Left colon (tissue), 2 donors: ENCODE results near the gene TEX29. TPM values are rescaled to one million over a fixed set of nuclear protein-coding genes. Genes with fewer than 3 reads are reported as not detected.

ENCODE experiments used
- ATAC-seq: fragments of 200-7000 bp; cut with Tn5 transposase; one replicate; pipeline ENCODE4 v1.9.1; 2020; ENCODE audit warnings: mild to moderate bottlenecking, moderate library complexity
- DNase-seq, 2 donors: peaks; one replicate each; pipeline ENCODE4 v3.0.0-alpha.2; 2020
- intact Hi-C, 2 donors: fragments of 100-400 bp; cut with DNase I in 1 of 2; cut with micrococcal nuclease in 1 of 2; formaldehyde crosslinking; loops; one replicate each; pipeline versions ENCODE4 v1.11.2 to v1.14.0; 2022; cut with DNase I, micrococcal nuclease
- total RNA-seq, 2 donors: library from RNA; stranded (reverse); fragmentation: NEBNext Ultra II Directional; extraction: Animal tissue kit (Norgen Biotek cat#: 25700); gene quantifications; one replicate each; pipeline ENCODE4 v1.2.1, GENCODE V29; 2021
- donor health status: DM: no; HTN: no; CAD: no.
- donor health status: DM: yes; HTN: yes; CAD: no.

TEX29 gene
- total RNA-seq, 2 donors from 2014 or later, result 0.89 TPM; not detected in 1

GRCh38 chr13:111384441-111385182 is 64.2 kb downstream of the TEX29 start:
- intact Hi-C loops, result no loop called here
- no peak for DNase-seq
- no peak for ATAC-seq

GRCh38 chr13:111385183-111385857 is 64.9 kb downstream of the TEX29 start:
- intact Hi-C loops, result no loop called here
- ATAC-seq (no peak), DNase-seq (no peak)

- intact Hi-C loops, result no loop called here
- ATAC-seq (no peak), DNase-seq (no peak)
Measured at GRCh38 chr13:111387026-111387871, 66.8 kb downstream of the TEX29 start.

- no peak for ATAC-seq
- intact Hi-C loops, result no loop called here
- no peak for DNase-seq
Measured at GRCh38 chr13:111387945-111388600, 67.6 kb downstream of the TEX29 start.

DNA sequence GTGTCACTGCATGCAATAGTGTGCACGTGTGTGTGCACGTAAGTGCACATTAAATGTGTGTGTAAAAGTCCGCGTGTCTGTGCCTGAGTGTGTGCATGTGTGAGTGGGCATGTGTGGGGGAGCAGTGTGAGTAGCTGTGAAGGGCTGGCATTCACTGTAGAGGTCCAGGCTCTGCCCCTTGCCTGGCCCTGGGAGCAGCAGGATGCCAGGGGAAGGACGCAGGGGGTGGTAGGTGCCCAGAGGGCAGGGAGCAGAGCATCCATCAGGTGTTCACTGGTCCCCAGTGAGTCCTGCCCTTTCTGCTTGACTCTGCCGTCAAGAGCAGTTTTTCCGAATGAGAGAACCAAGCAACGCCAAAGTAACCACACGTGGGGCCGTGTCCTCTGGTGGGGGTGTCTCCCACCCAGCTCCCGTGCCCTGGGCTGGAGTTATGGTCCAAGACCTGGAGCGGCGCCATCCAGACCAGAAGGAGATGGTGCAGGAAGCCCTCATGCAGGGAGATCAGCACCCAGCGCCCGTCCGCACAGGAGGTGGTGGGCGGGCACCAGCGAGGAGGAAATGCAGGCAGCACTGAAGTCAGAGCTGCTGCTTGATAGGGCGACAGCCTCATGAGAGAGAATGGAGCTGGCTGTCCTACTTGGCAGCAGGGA is 68.5 kb downstream of the TEX29 start:
- ATAC-seq, result no peak
- intact Hi-C loops, result no loop called here
- no peak for DNase-seq

DNA sequence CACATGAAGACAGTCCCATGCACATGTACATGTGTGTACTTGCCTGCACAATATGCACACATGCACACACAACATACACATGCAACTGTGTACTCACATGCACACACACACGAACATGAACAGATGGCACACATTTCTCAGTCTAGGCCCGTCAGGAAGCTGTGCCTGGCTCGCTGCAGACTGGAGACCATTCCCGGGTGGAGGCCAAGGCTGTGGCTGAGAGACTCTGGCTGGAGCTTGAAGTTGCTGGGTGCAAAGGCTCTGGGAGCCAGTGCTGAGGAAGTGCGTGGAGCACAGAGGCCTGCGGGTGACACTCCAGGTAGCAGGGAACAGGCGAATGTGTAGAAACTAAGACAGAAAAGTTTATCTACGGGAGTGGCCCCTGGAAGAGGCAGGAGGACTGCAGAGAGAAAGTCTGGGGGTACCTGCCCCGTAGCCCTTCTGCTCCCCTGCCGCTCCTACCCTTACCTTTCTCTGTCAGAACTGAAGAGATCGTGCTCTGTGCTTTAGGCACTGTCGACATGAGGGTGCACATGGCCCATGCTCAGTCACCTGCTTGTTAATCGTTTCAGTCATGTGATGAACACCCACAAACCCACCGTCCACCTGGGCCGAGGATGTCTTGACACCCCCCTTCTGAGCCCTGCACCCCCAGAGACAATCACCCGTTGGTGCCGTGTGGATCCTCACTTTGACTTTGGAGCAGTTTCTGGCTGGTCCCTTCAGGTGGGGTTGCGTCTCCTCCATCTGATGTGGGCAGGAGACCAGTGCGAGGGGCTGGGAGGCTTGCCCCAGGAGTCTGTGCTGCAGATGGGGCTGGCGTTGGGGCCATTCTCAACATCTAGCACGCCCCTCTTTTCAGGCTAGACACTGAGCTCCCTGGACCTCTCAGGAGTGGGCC is 69.4 kb downstream of the TEX29 start:
- ATAC-seq (no peak), DNase-seq (no peak)
- intact Hi-C loops, result no loop called here

GRCh38 chr13:111390522-111391270 is 70.3 kb downstream of the TEX29 start:
- DNase-seq (no peak), ATAC-seq (no peak)
- intact Hi-C loops, result no loop called here

DNA sequence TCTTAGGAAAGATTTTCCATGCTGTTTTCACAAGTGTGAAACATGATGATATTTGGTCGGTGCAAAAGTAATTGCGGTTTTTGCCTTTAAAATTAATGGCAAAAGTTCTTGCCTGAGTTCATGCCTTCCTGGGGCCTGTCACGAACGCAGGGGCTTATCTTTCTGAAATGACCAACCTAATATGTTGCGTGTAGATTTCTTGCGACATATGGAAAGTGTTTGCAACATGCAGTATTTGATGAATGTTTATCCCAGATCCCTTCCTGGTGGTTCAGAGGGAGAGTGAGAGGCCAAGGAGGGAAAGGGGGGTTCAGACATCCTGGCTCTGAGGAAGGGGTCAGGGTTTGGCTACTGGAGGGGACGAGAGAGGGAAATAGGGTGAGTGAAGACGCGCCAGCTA is 72.0 kb downstream of the TEX29 start:
- intact Hi-C loops, result no loop called here
- ATAC-seq, result no peak
- DNase-seq, result no peak

DNA sequence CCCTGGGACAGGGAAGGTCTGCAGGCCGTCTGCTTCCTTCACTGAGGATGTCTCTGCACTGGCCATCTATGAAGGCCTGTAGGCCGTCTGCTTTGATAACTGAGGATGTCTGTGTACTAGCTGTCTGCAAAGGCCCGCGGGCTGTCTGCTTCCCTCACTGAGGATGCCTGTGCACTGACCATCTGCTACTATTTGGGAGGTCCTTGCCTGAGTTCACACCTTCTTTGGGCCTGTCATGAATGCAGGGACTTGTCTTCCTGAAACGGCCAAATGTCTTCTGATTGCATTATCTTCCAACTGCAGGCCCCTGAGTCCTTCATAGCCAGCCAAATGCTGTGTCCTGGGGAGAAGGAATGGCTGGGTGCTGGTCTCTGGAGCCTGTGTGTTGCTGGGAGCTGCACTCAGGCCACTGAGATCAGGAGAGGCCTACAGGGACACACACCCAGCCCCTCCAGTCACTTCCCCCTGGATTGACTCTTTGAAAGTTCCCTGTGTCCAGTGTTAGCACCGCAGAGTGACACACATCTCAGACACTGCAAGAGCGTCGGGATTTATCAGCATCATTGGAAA is 72.9 kb downstream of the TEX29 start:
- intact Hi-C loops, result no loop called here
- no peak for DNase-seq
- no peak for ATAC-seq

Other genes with a start within 250 kb of the TEX29 start
- gene ARHGEF7, start 205.3 kb upstream of the TEX29 start, total RNA-seq, result 10 to 100 TPM; 53.0 to 53.5 TPM